ENCODE results near the gene PTPRT.

The PTPRT gene

DNA sequence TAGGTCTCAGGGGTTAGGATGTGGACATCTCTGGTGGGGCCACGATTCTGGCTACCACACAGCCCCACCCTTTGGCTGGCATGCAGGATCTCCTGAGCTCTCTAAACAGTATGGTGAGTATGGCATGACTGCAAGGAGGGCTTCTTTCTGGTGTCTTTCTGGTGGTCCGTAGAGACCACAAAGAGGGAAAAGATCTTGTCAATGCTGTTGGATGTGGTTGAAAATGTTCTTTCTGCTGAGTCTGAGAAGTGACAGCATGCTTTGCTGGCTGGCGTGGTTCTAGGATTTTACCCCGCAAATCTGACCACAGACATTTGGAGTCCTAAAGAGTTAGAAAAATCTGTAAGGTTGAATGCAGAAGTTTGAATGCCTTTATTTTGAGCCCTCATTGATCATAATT, 1096.7 kb downstream of the PTPRT start:
- no peak for DNase-seq

DNA sequence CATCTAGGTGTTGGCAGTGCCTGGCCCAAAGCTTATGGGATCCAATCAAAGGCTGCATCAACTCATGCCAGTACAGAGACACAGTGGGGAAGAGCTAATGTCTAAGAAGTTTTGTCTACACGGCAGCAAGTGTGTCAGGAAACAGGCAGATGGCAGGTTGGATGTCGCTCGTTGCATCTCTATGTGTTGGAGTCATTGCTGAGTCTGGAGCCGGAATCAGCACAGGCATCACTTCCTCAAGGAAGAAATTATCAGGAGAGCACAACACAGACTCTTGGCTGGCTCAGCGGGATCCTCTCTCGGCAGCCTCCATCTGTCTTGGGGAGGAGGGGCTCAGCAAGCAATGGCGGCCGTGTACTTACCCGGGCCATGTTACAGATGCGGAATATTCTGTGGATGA, 1104.3 kb downstream of the PTPRT start:
- no peak for DNase-seq

- DNase-seq = no peak
These were observed 1106.4 kb downstream of the PTPRT start for GRCh38 chr20:42083280-42083679.

DNA sequence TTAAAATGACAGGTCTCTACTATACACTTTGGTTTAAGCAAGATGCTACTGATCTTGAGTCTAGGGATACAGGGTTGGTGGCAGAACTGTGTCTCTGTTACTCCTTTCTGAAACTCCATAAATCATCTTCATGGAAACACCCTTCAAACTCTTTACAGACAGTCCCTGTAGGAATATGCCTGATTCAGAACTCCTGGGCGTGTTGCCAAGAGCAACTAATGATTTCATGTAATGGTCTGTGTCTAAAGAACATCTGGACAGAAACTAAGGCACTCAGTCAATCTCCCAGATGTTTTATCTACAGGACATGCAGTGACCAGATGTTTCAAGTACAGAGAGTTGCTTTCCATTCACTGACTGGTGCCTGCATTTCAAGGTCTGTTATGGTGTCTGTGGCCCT, 1107.1 kb downstream of the PTPRT start:
- no peak for DNase-seq

DNA sequence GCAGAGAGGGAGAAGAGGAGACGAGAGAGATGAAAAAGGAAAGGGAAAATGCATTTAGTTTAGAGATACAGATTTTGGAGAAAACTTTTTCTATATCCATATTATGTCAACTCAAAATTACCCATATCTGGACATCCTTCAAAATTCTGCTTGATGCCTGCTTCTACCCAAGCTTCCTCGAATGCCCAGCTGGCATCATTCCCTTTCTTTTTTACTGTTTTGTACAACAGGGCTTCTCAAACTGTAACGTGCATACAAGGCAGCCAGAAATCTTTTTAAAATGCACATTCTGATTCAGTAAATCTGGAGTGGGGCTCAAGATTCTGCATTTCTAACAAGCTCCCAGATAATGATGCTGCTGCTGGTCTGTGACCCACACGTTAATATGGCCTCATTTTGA, 1108.8 kb downstream of the PTPRT start:
- DNase-seq = no peak

DNA sequence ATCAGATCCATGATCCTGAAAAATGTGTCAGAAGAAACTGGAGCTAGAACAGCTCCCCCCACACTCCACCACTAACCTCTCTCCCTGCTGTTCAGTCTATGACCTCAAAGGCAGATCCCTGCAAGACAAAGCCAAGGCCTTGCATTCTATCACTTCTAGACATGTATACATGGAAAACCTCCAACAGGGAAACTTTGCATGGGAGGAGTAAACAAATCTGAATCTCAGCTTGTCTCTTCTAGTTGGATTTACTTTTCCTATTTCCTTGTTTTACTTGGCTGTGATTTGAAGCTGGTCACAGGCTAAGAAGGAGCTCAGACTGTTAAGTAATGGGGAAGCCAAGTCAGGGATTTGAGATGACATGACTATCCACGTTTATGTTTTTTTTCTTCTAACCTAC, 1114.8 kb downstream of the PTPRT start:
- DNase-seq = no peak

- DNase-seq = peak; percentile 47
These were observed 1122.1 kb downstream of the PTPRT start for GRCh38 chr20:42067596-42067995.

DNA sequence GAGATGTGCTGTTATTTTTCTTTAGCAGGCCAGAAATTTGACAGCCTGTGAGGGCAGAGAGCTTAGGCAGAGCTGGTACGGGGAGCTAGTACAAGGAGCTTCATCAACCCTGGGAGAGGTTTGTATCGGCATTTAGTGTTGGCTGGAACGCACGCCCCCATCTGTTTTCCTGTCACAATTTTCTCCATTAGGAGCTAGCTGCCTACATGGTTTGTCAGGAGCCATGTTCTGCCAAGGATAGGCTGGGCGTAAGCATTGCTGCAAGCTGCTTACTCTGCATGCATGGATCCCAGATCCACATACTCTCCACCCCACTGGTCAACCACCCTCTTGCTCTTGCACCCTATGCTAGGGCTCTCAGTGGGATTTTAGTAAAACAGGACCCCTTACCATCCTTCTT, 1122.5 kb downstream of the PTPRT start:
- DNase-seq = no peak

- peak; percentile 99 for DNase-seq
These were observed 1126.6 kb downstream of the PTPRT start for GRCh38 chr20:42063141-42063540.

DNA sequence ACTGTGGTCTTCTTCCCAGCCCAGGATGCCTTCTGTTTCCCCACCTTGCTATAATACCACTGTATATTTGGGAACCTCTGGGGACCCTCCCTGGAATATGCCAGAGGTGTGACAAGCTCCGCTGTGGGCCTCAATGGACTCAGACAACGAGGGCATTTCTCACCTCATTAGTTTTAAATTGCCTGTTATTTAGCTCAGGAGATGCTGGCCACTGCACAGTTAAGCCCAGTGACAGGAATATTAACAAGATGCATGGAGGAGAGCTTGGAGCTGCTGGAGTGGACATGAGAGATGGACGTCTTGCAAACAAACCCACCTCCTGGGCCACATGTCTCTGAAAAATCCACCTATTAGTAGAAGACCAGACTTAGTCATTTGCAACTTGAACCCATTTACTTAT, 1136.4 kb downstream of the PTPRT start:
- DNase-seq = no peak

GRCh38 chr20:42051921-42052320, 1137.8 kb downstream of the PTPRT start:
- no peak for DNase-seq

GRCh38 chr20:42046371-42047085, 1143.2 kb downstream of the PTPRT start:
- no peak for DNase-seq

DNA sequence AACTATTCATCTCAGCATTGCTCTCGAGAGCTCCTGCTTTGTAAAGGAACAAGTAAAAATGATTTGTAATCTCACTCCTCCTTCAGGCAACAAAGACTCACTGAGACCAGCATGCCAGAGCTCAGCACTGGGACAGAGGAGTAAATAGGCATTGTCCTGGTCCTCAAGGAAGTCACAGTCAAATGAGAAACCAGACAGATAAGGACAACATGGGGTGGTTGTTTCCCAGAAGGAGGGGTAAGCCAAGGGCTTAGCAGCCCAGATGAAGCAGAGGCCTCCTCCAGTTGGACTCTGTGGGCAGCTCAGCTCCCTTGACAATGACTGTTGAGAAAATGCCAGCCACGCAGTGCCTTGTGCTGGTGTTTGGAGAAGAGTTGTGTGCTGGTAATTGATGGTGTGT, 1145.8 kb downstream of the PTPRT start:
- DNase-seq = no peak

DNA sequence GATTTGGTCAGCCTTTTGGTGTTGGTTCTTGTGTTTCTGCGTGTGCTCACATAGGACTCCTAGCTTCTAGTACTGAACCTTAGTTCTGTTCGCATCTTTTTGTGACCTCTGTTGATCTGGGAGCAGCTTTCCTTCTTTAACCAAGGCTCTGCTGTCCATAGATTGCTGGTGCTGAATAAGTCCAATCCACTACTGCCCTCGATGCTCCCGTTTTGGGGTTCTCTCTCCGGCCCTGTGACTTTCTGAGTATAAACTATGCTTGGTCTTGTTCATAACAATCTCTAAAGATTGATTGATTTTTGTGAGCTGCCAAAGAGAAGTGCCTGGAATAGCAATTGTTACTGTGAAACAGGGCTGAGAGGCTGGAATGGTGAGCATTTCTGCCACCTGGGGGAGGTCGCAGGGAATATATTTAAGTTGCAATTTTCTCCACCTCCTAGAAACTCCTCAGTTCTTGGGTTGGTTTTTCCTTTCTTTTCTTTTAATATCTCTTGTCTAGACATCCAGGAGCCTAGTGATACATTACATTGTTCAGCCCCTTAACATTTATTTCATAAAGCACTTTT, 1148.6 kb downstream of the PTPRT start:
- no peak for DNase-seq

DNA sequence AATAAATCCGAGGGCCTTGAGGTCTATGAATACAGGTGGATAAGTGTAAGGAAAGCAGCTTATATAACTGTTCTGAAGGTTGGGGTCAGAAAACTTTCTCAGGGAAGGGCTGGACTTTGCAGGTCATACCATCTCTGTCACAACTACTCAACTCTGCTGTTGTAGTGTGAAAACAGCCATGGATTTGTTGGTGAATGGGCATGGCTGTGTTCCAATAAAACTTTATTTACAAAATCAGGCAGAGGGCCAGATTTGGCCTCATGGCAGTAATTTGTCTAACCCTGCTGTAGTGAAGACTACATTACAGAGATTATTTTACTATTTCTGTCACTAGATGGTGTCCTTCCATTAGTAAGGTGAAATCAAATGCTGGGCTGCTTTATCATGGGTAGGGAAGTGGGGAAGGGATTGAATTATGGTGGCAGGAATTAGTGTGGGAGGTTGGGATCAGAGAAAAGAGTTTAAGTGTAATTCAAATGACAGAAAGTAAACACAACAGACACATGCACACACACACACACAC, 1161.9 kb downstream of the PTPRT start:
- peak; percentile 44 for DNase-seq

DNA sequence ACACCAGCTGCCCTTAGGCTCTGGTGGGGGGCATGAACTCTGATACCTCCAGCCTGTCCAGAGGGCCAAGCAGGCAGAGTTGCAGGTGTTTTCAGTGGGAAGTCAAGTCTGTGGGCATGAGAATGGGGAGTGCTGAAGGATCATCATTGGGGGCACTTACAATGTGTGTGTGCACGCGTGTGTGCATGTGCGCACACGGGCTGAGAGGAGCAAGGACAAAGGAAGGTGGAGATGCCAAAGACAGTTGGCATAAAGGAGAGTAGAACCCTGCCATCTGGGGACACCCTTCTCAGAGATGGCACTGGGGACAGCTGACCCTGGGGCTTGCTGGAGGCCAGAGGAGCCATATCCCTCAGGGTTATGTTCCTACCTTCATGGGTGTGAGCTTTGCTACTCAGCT, 1163.1 kb downstream of the PTPRT start:
- no peak for DNase-seq

DNA sequence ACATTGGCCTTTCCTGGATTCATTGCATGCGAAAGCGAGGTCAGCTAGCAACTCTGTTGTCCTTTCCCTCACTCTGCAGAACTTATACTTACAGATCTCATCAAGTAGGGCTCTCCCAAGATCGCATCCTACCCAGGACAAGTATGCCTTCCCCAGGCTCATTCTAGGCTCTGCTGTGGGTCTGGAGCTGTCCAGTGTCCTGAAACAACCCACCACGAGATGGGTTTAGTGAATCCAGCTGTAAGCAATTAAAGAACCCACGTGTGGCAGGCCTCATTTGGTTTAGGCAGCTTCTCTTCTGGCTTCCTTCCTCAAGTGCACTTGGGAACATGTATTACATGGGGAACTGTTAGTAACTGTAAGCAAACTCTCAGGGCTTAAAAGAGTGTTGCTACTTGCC, 1165.1 kb downstream of the PTPRT start:
- no peak for DNase-seq
